SK-N-SH (cell line): ENCODE measurements around the gene NCAM1. TPM values are rescaled to one million over a fixed set of nuclear protein-coding genes. Genes with fewer than 3 reads are reported as not detected.

ENCODE experiments used
- CTCF ChIA-PET: fragments of 300-600, 350-600 bp; formaldehyde crosslinking; extraction: SDS; loops from one replicate; lab custom pipeline; 2021; lab: Yijun Ruan, JAX
- POLR2A ChIA-PET: fragments of 350-600 bp; sonication (Branson Sonifier 250); formaldehyde crosslinking; extraction: SDS; loops from one replicate; lab custom pipeline; 2020; ENCODE audit warnings: antibody characterized with exemption, inconsistent platforms; lab: Yijun Ruan, JAX
- DNase-seq: peaks from one replicate; pipeline ENCODE4 v3.0.0; 2012
- H2AFZ ChIP-seq: fragments of 200-600 bp; sonication (generic); 2 replicates; pipeline ENCODE4 v1.8.1; 2016; ENCODE audit warnings: antibody characterized with exemption, mild to moderate bottlenecking, low read depth
- H3F3A ChIP-seq: fragments of 200-600 bp; sonication (generic); replicated peaks from 2 replicates; pipeline ENCODE3; 2016; ENCODE audit warnings: antibody characterized with exemption, mild to moderate bottlenecking; ENCODE audit not compliant: insufficient read depth
- H3K27ac ChIP-seq, 2 experiments: fragments of 200-500 bp in 1 of 2; fragments of 200-600 bp in 1 of 2; sonication (Bioruptor generic) in 1 of 2; sonication (generic), shearing (Covaris generic) in 1 of 2; 2 replicates each; pipeline versions ENCODE4 v1.5.1 to v1.6.1; 2014 to 2016; ENCODE audit warnings: low read depth in 2 of 2, inconsistent platforms in 1 of 2, low read length in 1 of 2, mild to moderate bottlenecking in 1 of 2, mixed read lengths in 1 of 2
- H3K27me3 ChIP-seq: fragments of 200-600 bp; sonication (generic), shearing (Covaris generic); 2 replicates; pipeline ENCODE4 v1.6.1; 2016; ENCODE audit warnings: mixed run types; ENCODE audit not compliant: insufficient read depth
- H3K36me3 ChIP-seq, 2 experiments: fragments of 200-500 bp in 1 of 2; fragments of 200-600 bp in 1 of 2; sonication (Bioruptor generic) in 1 of 2; sonication (generic) in 1 of 2; replicated peaks in 1 of 2; 2 replicates each; pipeline versions ENCODE3 to v1.5.1; 2014 to 2016; ENCODE audit warnings: low read length in 1 of 2, mild to moderate bottlenecking in 1 of 2; ENCODE audit not compliant: insufficient read depth in 2 of 2, control insufficient read depth in 1 of 2
- H3K4me1 ChIP-seq, 2 experiments: fragments of 200-500 bp in 1 of 2; fragments of 200-600 bp in 1 of 2; sonication (Bioruptor generic) in 1 of 2; sonication (generic), shearing (Covaris generic) in 1 of 2; 2 replicates each; pipeline versions ENCODE4 v1.5.1 to v1.6.1; 2014 to 2016; ENCODE audit warnings: low read depth in 1 of 2, low read length in 1 of 2, mixed run types in 1 of 2; ENCODE audit not compliant: insufficient read depth in 2 of 2, control insufficient read depth in 1 of 2
- H3K4me2 ChIP-seq: fragments of 200-600 bp; sonication (generic), shearing (Covaris generic); 2 replicates; pipeline ENCODE4 v1.6.1; 2017; ENCODE audit warnings: mixed run types
- H3K4me3 ChIP-seq, 2 experiments: fragments of 200-500 bp in 1 of 2; fragments of 200-600 bp in 1 of 2; sonication (Bioruptor generic) in 1 of 2; sonication (generic), shearing (Covaris generic) in 1 of 2; 2 replicates each; pipeline versions ENCODE4 v1.5.1 to v1.8.1; 2014 to 2016; ENCODE audit warnings: low read depth in 2 of 2, inconsistent platforms in 1 of 2, low read length in 1 of 2, mild to moderate bottlenecking in 1 of 2, mixed read lengths in 1 of 2, moderate library complexity in 1 of 2
- H3K79me2 ChIP-seq: fragments of 200-600 bp; sonication (generic); 2 replicates; pipeline ENCODE4 v1.8.1; 2017; ENCODE audit warnings: mild to moderate bottlenecking; ENCODE audit not compliant: insufficient read depth
- H3K9ac ChIP-seq: fragments of 200-600 bp; sonication (generic); 2 replicates; pipeline ENCODE4 v1.6.1; 2017; ENCODE audit warnings: mixed run types
- H3K9me2 ChIP-seq: fragments of 200-600 bp; sonication (generic); 2 replicates; pipeline ENCODE4 v1.6.1; 2017; ENCODE audit warnings: mixed run types
- H3K9me3 ChIP-seq: fragments of 200-600 bp; sonication (generic); 2 replicates; pipeline ENCODE4 v1.6.1; 2017; ENCODE audit warnings: mixed run types, mild to moderate bottlenecking, moderate library complexity
- H4K20me1 ChIP-seq: fragments of 200-600 bp; sonication (generic); 2 replicates; pipeline ENCODE4 v1.6.1; 2017; ENCODE audit warnings: mild to moderate bottlenecking, mixed run types; ENCODE audit not compliant: insufficient read depth
- CHD2 ChIP-seq: fragments of 150-350 bp; IDR thresholded peaks from 2 replicates; pipeline ENCODE4 v1.6.1; 2018; ENCODE audit warnings: low read length; ENCODE audit not compliant: partially characterized antibody
- ELF1 ChIP-seq: IDR thresholded peaks from 2 replicates; pipeline ENCODE4 v1.4.0; 2012
- EZH2phosphoT487 ChIP-seq: fragments of 200-600 bp; sonication (generic); IDR thresholded peaks from 2 replicates; pipeline ENCODE4 v1.6.1; 2017; ENCODE audit warnings: low read depth, mixed run types, mild to moderate bottlenecking, antibody characterized with exemption, moderate library complexity, borderline replicate concordance
- FOXJ3 ChIP-seq: sonication (generic); formaldehyde crosslinking; IDR thresholded peaks from 2 replicates; pipeline ENCODE4 v1.5.1; 2020; ENCODE audit warnings: mild to moderate bottlenecking, missing genetic modification reagents
- FOXM1 ChIP-seq: IDR thresholded peaks from 2 replicates; pipeline ENCODE4 v1.4.0; 2012; ENCODE audit warnings: low read depth, mild to moderate bottlenecking
- GABPA ChIP-seq: IDR thresholded peaks from 2 replicates; pipeline ENCODE4 v1.4.0; 2012; ENCODE audit warnings: low read depth, mild to moderate bottlenecking
- GATA2 ChIP-seq: sonication (generic); formaldehyde crosslinking; IDR thresholded peaks from 2 replicates; pipeline ENCODE4 v1.5.0; 2020; ENCODE audit warnings: mild to moderate bottlenecking, missing genetic modification reagents
- JUND ChIP-seq: IDR thresholded peaks from 2 replicates; pipeline ENCODE4 v1.4.0; 2012
- MEF2A ChIP-seq: IDR thresholded peaks from 2 replicates; pipeline ENCODE4 v1.4.0; 2012; ENCODE audit warnings: low read depth, borderline replicate concordance
- MXI1 ChIP-seq: IDR thresholded peaks from 2 replicates; pipeline ENCODE4 v1.6.1; 2012; ENCODE audit warnings: mild to moderate bottlenecking, low read depth, low read length, improper control_type of control experiment
- NRF1 ChIP-seq: IDR thresholded peaks from 2 replicates; pipeline ENCODE4 v1.6.1; 2012; ENCODE audit warnings: low read depth, mild to moderate bottlenecking, low read length
- POLR2AphosphoS5 ChIP-seq: IDR thresholded peaks from 2 replicates; pipeline ENCODE4 v1.6.1; 2012; ENCODE audit warnings: low read depth, low read length
- RCOR1 ChIP-seq: fragments of 150-350 bp; IDR thresholded peaks from 2 replicates; pipeline ENCODE4 v1.6.1; 2017; ENCODE audit warnings: antibody characterized with exemption, low read length
- RFX5 ChIP-seq: IDR thresholded peaks from 2 replicates; pipeline ENCODE4 v1.6.1; 2012; ENCODE audit warnings: mild to moderate bottlenecking, improper control_type of control experiment, low read length
- SMC3 ChIP-seq: IDR thresholded peaks from 2 replicates; pipeline ENCODE4 v1.6.1; 2012; ENCODE audit warnings: low read depth, low read length, improper control_type of control experiment
- TCF12 ChIP-seq: IDR thresholded peaks from 2 replicates; pipeline ENCODE4 v1.4.0; 2012
- TEAD4 ChIP-seq: IDR thresholded peaks from 2 replicates; pipeline ENCODE4 v1.4.0; 2012; ENCODE audit warnings: mild to moderate bottlenecking, borderline replicate concordance; ENCODE audit not compliant: insufficient read depth
- polyA plus RNA-seq, 3 experiments: library from polyadenylated mRNA; depleted of rRNA; stranded (reverse); fragments of >200 nt; gene quantifications; 2 replicates each; pipeline ENCODE4 v1.2.3, GENCODE V29; 2012
- TF ChIP-seq, protein P1 (sequence below): IDR thresholded peaks from 2 replicates; pipeline ENCODE4 v1.4.0; 2012; ENCODE audit warnings: low read depth, borderline replicate concordance
- TF ChIP-seq, protein P2 (sequence below): IDR thresholded peaks from 2 replicates; pipeline ENCODE4 v1.4.0; 2012; ENCODE audit warnings: low read depth, borderline replicate concordance
- TF ChIP-seq, protein P3 (sequence below): fragments of 150-350 bp; IDR thresholded peaks from 2 replicates; pipeline ENCODE4 v1.6.1; 2017; ENCODE audit warnings: antibody characterized with exemption, low read length, low read depth, borderline replicate concordance

Gene NCAM1
- polyA plus RNA-seq, 1 of the 3 experiments (the other 2 are of a cell fraction) = 19.4 TPM

DNA sequence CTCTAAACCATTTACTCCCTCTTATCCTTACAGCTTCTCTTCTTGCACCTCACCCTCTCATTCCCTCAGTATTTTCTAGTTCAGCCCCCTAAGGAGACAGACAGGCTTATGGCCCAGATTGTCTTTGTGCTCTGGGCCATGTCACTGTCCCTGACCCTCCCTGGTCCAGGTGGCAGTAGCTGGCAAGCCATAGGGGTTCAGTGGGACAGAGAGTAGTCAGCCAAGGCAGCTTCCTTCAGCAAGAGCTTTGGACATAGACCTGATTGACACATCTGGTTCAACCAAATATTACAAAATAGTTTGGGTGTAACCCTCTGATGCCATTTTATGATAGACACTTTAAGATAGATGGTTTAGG is 53.9 kb downstream of the NCAM1 start:
- H3K79me2 ChIP-seq = no peaks in the 10 kb centered on the region
- peak overlapping the region in 1 of 2 experiments; percentile 93; a peak in 2 of 4 replicates for H3K27ac ChIP-seq
- TF ChIP-seq, protein P1, sequence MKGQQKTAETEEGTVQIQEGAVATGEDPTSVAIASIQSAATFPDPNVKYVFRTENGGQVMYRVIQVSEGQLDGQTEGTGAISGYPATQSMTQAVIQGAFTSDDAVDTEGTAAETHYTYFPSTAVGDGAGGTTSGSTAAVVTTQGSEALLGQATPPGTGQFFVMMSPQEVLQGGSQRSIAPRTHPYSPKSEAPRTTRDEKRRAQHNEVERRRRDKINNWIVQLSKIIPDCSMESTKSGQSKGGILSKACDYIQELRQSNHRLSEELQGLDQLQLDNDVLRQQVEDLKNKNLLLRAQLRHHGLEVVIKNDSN = no peak
- TF ChIP-seq POLR2AphosphoS5 (no peak), JUND (no peak), MXI1 (no peak), RCOR1 (no peak), NRF1 (no peak), MEF2A (no peak), CHD2 (no peak), FOXM1 (no peak), ELF1 (no peak), FOXJ3 (CRISPR knock-in tag) (no peak), SMC3 (no peak), RFX5 (no peak), EZH2phosphoT487 (no peak), TEAD4 (no peak), GATA2 (CRISPR knock-in tag) (no peak), GABPA (no peak), TCF12 (no peak)
- TF ChIP-seq, protein P2, sequence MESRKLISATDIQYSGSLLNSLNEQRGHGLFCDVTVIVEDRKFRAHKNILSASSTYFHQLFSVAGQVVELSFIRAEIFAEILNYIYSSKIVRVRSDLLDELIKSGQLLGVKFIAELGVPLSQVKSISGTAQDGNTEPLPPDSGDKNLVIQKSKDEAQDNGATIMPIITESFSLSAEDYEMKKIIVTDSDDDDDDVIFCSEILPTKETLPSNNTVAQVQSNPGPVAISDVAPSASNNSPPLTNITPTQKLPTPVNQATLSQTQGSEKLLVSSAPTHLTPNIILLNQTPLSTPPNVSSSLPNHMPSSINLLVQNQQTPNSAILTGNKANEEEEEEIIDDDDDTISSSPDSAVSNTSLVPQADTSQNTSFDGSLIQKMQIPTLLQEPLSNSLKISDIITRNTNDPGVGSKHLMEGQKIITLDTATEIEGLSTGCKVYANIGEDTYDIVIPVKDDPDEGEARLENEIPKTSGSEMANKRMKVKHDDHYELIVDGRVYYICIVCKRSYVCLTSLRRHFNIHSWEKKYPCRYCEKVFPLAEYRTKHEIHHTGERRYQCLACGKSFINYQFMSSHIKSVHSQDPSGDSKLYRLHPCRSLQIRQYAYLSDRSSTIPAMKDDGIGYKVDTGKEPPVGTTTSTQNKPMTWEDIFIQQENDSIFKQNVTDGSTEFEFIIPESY = no peak
- TF ChIP-seq, protein P3, sequence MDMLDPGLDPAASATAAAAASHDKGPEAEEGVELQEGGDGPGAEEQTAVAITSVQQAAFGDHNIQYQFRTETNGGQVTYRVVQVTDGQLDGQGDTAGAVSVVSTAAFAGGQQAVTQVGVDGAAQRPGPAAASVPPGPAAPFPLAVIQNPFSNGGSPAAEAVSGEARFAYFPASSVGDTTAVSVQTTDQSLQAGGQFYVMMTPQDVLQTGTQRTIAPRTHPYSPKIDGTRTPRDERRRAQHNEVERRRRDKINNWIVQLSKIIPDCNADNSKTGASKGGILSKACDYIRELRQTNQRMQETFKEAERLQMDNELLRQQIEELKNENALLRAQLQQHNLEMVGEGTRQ = no peak
- no peak overlapping the region for H2AFZ ChIP-seq
- no peaks in the 10 kb centered on the region for H3K9me3 ChIP-seq
- POLR2A ChIA-PET = interaction anchor here (0.6 to 1.3 kb wide), 3 partner anchors 10 to 443 kb away, joined by 4 to 5 read pairs (median 4); no protein-coding TSS in a partner anchor
- H3K9me2 ChIP-seq = no peaks in the 10 kb centered on the region
- H3K36me3 ChIP-seq = no peaks in the 10 kb centered on the region
- peaks cover 10 to 23% of the 10 kb centered on the region in 2 experiments; a peak in 3 of 4 replicates for H3K4me1 ChIP-seq
- no peak for DNase-seq
- H3F3A ChIP-seq = no peaks in the 10 kb centered on the region
- no peak overlapping the region for H3K9ac ChIP-seq
- CTCF ChIA-PET = interaction anchor here (1.0 to 3.9 kb wide), 4 partner anchors 10 to 100 kb away, joined by 3 to 20 read pairs (median 4); no protein-coding TSS in a partner anchor
- no peak overlapping the region for H3K4me2 ChIP-seq
- no peaks in the 10 kb centered on the region for H4K20me1 ChIP-seq
- no peak overlapping the region for H3K4me3 ChIP-seq
- no peaks in the 10 kb centered on the region for H3K27me3 ChIP-seq
